Kidney (tissue), 14 donors: ENCODE measurements around the gene SMAD4. TPM values are rescaled to one million over a fixed set of nuclear protein-coding genes. Genes with fewer than 3 reads are reported as not detected.

ENCODE experiments used
- DNase-seq, 5 donors: peaks; one replicate each; pipeline ENCODE4 v3.0.0-alpha.2; 2013 to 2020
- FAIRE-seq: peaks from 2 replicates; lab custom pipeline; 2012; peaks lifted over from hg19 to GRCh38; lab: Jason Lieb, UNC
- H3K27ac ChIP-seq, 2 donors: one replicate each; pipeline ENCODE4 v1.7.0; 2013; ENCODE audit warnings: low read depth in 2 of 2, low read length in 2 of 2, inconsistent platforms in 1 of 2
- H3K27me3 ChIP-seq: one replicate; pipeline ENCODE4 v1.7.1; 2013; ENCODE audit warnings: low read length, inconsistent platforms; ENCODE audit not compliant: control insufficient read depth, insufficient read depth
- H3K36me3 ChIP-seq, 3 donors: one replicate each; pipeline versions ENCODE4 v1.7.0 to v1.7.1; 2013; ENCODE audit warnings: low read length in 3 of 3, control low read depth in 1 of 3, inconsistent platforms in 1 of 3; ENCODE audit not compliant: insufficient read depth in 3 of 3, control insufficient read depth in 2 of 3
- H3K4me1 ChIP-seq, 3 donors: one replicate each; pipeline versions ENCODE4 v1.7.0 to v1.7.1; 2013; ENCODE audit warnings: low read length in 3 of 3, inconsistent platforms in 1 of 3, low read depth in 1 of 3; ENCODE audit not compliant: control insufficient read depth in 2 of 3, insufficient read depth in 2 of 3
- H3K4me3 ChIP-seq, 3 donors: one replicate each; pipeline versions ENCODE4 v1.7.0 to v1.8.1; 2013; ENCODE audit warnings: low read length in 3 of 3, control low read depth in 1 of 3, inconsistent platforms in 1 of 3
- H3K9ac ChIP-seq, 3 donors: one replicate each; pipeline versions ENCODE4 v1.7.0 to v1.7.1; 2013; ENCODE audit warnings: low read length in 3 of 3, control low read depth in 1 of 3, inconsistent platforms in 1 of 3
- H3K9me3 ChIP-seq, 3 donors: one replicate each; pipeline versions ENCODE4 v1.7.0 to v1.7.1; 2013; ENCODE audit warnings: low read length in 3 of 3, control low read depth in 1 of 3, inconsistent platforms in 1 of 3; ENCODE audit not compliant: control insufficient read depth in 2 of 3, insufficient read depth in 1 of 3
- intact Hi-C: fragments of 100-400 bp; cut with DNase I; formaldehyde crosslinking; loops from one replicate; pipeline ENCODE4 v1.11.1; 2022
- polyA plus RNA-seq: library from polyadenylated mRNA; stranded (reverse); fragments of 350-450 nt; fragmentation: Illumina TruSeq; extraction: RNeasy Lipid Tissue Mini Kit (QIAGEN cat#74804); gene quantifications from one replicate; pipeline ENCODE4 v1.2.3, GENCODE V29; 2014; ENCODE audit warnings: low read depth, low replicate concordance; ENCODE audit not compliant: insufficient read depth
- total RNA-seq: library from RNA; stranded (reverse); fragmentation: NEBNext Ultra II Directional; extraction: Animal tissue kit (Norgen Biotek cat#: 25700); gene quantifications from one replicate; pipeline ENCODE4 v1.2.1, GENCODE V29; 2021
- TF ChIP-seq, protein P1 (sequence below): IDR thresholded peaks from 3 replicates; pipeline ENCODE4 v1.5.1; 2012; ENCODE audit warnings: mild to moderate bottlenecking, moderate library complexity, borderline replicate concordance; ENCODE audit not compliant: insufficient read depth; ENCODE audit errors: extremely low read depth
- donor health status: control.
- donor health status: control.
- donor health status: control.
- donor health status: control.
- donor health status: control.
- donor health status: DM: yes; HTN: yes; CAD: no.
- donor health status: Normal renal cell carcinoma (clear cell type).

Gene SMAD4
- total and polyA plus RNA-seq, 2 donors from 2014 or later: 22.2 to 126 TPM

DNA sequence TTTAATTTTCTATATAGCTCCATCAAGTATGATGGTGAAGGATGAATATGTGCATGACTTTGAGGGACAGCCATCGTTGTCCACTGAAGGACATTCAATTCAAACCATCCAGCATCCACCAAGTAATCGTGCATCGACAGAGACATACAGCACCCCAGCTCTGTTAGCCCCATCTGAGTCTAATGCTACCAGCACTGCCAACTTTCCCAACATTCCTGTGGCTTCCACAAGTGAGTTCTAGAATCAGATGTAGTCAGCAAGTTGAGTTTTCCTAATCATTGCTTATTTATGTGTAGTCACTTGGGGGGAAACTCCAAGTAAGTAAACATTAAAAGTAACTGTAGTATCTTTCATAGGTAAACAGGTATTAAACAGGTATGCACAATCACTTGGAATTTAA lies 24.8 kb downstream of the SMAD4 start:
- intact Hi-C loops: no loop called here
- H3K36me3 ChIP-seq: peaks cover under 1 to 30% (median 4%) of the 10 kb centered on the region in 3 donors

DNA sequence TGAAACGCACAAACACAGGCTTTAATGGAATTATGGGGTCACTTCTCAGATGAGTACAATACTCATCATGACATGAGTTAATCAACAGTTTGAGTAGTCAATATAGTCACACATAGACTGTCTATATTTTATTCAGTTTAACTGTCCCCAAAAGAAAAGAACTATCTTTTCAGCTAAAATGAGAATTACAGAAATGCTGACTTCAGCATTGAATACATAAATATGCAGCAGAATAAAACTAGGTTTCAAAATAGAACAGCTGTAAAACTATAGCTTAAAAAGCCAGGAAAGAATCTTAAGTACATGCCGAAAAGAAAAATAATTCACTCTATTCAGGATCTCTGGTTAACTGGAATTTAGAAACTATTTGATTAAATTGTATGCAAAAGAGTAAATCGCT lies 30.0 kb downstream of the SMAD4 start:
- FAIRE-seq (no peak), DNase-seq (no peak)
- intact Hi-C loops: no loop called here
- Histone ChIP-seq H3K9ac (no peak overlapping the region), H3K9me3 (no peaks in the 10 kb centered on the region), H3K27ac (no peak overlapping the region), H3K27me3 (no peaks in the 10 kb centered on the region), H3K36me3 (peaks cover 4 to 43% (median 9%) of the 10 kb centered on the region in 3 donors), H3K4me3 (no peak overlapping the region), H3K4me1 (no peaks in the 10 kb centered on the region)
- TF ChIP-seq, protein P1, sequence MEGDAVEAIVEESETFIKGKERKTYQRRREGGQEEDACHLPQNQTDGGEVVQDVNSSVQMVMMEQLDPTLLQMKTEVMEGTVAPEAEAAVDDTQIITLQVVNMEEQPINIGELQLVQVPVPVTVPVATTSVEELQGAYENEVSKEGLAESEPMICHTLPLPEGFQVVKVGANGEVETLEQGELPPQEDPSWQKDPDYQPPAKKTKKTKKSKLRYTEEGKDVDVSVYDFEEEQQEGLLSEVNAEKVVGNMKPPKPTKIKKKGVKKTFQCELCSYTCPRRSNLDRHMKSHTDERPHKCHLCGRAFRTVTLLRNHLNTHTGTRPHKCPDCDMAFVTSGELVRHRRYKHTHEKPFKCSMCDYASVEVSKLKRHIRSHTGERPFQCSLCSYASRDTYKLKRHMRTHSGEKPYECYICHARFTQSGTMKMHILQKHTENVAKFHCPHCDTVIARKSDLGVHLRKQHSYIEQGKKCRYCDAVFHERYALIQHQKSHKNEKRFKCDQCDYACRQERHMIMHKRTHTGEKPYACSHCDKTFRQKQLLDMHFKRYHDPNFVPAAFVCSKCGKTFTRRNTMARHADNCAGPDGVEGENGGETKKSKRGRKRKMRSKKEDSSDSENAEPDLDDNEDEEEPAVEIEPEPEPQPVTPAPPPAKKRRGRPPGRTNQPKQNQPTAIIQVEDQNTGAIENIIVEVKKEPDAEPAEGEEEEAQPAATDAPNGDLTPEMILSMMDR: no peak

More for the DNA sequence above, 24.8 kb downstream of the SMAD4 start:
- DNase-seq (no peak), FAIRE-seq (no peak)
- H3K9me3 ChIP-seq: no peaks in the 10 kb centered on the region
- TF ChIP-seq, protein P1: no peak
- no peak overlapping the region for H3K27ac ChIP-seq
- no peak overlapping the region for H3K9ac ChIP-seq
- no peaks in the 10 kb centered on the region for H3K4me1 ChIP-seq
- H3K4me3 ChIP-seq: no peak overlapping the region
- H3K27me3 ChIP-seq: no peaks in the 10 kb centered on the region

DNA sequence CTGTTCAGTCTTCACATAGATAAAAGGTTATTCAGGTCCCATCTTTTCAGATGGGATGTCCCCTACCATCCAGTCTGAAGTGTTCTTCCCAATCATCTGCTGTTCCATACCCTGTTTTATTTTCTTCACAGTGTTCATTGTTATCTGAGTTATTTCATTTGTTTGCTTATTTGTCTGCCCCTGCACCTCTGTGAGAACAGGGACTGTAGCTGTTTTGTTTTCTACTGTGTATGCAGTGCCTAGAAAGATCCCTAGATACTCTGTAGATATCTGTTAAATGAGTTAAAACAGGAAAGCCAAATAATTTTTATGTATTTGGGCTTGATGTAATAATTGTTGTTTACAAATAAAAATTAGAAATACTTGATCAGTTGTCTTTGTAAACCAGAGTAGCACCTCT lies 34.2 kb downstream of the SMAD4 start:
- no peak overlapping the region for H3K4me3 ChIP-seq
- no peak for FAIRE-seq
- no peak overlapping the region for H3K9ac ChIP-seq
- H3K4me1 ChIP-seq: no peaks in the 10 kb centered on the region
- H3K27me3 ChIP-seq: no peaks in the 10 kb centered on the region
- TF ChIP-seq, protein P1: no peak
- H3K9me3 ChIP-seq: no peaks in the 10 kb centered on the region
- H3K27ac ChIP-seq: no peak overlapping the region
- intact Hi-C loops: no loop called here
- peaks cover 4 to 31% (median 10%) of the 10 kb centered on the region in 3 donors for H3K36me3 ChIP-seq
- DNase-seq: no peak

DNA sequence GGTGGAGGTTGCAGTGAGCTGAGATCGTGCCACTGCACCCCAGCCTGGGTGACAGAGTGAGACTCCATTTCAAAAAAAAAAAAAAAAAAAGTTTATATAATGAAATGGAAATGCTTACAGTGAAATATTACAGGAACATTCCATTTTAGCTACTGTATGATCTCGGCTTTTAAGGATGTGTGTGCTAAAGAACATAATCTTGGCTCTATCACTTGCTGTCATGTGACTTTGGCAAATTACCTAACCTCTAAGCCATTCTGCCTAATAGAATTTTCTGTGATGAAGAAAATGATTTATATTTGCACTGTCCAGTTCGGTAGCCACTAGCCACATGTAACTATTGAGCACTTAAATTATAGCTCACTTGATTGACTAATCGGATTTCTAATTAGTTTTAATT lies 36.3 kb downstream of the SMAD4 start:
- no peak for FAIRE-seq
- TF ChIP-seq, protein P1: no peak
- H3K9me3 ChIP-seq: no peaks in the 10 kb centered on the region
- H3K27ac ChIP-seq: no peak overlapping the region
- no peaks in the 10 kb centered on the region for H3K27me3 ChIP-seq
- H3K36me3 ChIP-seq: peaks cover 0 to 34% (median 10%) of the 10 kb centered on the region in 3 donors
- no peaks in the 10 kb centered on the region for H3K4me1 ChIP-seq
- no peak overlapping the region for H3K9ac ChIP-seq
- intact Hi-C loops: no loop called here
- DNase-seq: no peak
- no peak overlapping the region for H3K4me3 ChIP-seq
